ENCODE data around the gene GPT2. TPM values are rescaled to one million over a fixed set of nuclear protein-coding genes. Genes with fewer than 3 reads are reported as not detected.
A peak's percentile ranks its signal among the peaks of the same experiment; 100 is the strongest.

GPT2 gene
- total RNA-seq, 6 experiments from 2014 or later: 30.8 to 163 (median 92.0) TPM

DNA sequence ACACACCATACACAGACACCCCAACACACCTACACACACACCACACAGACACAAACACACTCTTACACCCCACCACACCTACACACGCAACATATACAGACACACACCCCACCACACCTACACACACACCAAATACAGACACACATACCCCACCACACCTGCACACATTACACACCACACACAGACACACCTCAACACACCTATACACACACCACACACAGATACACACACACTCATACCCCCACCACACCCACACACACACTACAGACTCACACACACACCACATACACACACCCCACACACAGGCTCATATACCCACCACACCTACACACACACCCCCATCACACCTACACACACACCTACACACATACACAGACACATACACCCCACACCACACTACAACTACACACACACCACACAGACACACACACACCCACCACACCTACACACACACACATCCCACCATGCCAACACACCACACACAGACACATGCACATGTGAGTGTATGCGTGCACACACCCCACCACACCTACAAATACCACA is 31.4 kb downstream of the GPT2 start:
- no peak overlapping the region for H3K4me3 ChIP-seq
- peaks cover 0 to 25% (median 6%) of the 10 kb centered on the region in 4 donors for H3K4me1 ChIP-seq
- no peak for ATAC-seq
- WGBS (ENCODE audit: insufficient coverage, low coverage, low lambda C conversion rate, missing lambda C conversion rate): 92% methylated on average over 2 of the region's 2 CpGs
- H3K27ac ChIP-seq: no peak overlapping the region
- no peak for DNase-seq
- no peaks in the 10 kb centered on the region for H3K27me3 ChIP-seq
- TF ChIP-seq POLR2A (IDR thresholded peaks at IDR 0.05): no peak
- TF ChIP-seq, protein P1, sequence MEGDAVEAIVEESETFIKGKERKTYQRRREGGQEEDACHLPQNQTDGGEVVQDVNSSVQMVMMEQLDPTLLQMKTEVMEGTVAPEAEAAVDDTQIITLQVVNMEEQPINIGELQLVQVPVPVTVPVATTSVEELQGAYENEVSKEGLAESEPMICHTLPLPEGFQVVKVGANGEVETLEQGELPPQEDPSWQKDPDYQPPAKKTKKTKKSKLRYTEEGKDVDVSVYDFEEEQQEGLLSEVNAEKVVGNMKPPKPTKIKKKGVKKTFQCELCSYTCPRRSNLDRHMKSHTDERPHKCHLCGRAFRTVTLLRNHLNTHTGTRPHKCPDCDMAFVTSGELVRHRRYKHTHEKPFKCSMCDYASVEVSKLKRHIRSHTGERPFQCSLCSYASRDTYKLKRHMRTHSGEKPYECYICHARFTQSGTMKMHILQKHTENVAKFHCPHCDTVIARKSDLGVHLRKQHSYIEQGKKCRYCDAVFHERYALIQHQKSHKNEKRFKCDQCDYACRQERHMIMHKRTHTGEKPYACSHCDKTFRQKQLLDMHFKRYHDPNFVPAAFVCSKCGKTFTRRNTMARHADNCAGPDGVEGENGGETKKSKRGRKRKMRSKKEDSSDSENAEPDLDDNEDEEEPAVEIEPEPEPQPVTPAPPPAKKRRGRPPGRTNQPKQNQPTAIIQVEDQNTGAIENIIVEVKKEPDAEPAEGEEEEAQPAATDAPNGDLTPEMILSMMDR (IDR thresholded peaks at IDR 0.05): no peak
- H3K36me3 ChIP-seq: peaks cover 0 to 52% (median 23%) of the 10 kb centered on the region in 4 donors
- no peaks in the 10 kb centered on the region for H3K9me3 ChIP-seq
- intact Hi-C loops (cut with DNase I): no loop called here

DNA sequence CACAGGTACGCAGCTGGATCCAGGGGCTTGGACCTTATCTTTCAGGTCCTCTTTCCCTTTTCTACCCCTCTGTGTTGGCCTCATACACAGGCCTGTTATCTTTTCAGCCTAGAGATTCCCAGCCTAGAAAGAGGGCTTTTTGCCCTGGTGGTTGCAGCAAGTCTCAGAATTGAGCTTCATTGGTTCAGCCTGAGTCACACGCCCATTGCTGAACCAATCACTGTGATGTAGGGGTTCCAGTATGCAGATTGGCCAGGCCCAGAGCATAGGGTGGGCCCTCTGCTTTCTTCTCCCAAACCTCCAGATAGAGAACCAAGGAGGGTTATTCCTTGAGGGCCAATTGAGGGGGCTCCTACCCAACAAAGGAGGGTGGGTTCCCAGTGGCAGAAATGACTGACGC is 32.8 kb downstream of the GPT2 start:
- intact Hi-C loops (cut with DNase I): no loop called here
- H3K27ac ChIP-seq: no peak overlapping the region
- no peaks in the 10 kb centered on the region for H3K27me3 ChIP-seq
- H3K4me1 ChIP-seq: peaks cover 0 to 38% (median 6%) of the 10 kb centered on the region in 4 donors
- H3K4me3 ChIP-seq: no peak overlapping the region
- WGBS (ENCODE audit: insufficient coverage, low coverage, low lambda C conversion rate, missing lambda C conversion rate): 100% methylated on average over 2 of the region's 3 CpGs
- TF ChIP-seq POLR2A (IDR thresholded peaks at IDR 0.05): no peak
- TF ChIP-seq, protein P1 (IDR thresholded peaks at IDR 0.05): no peak
- H3K9me3 ChIP-seq: no peaks in the 10 kb centered on the region
- peaks cover 0 to 47% (median 20%) of the 10 kb centered on the region in 4 donors for H3K36me3 ChIP-seq
- ATAC-seq (no peak), DNase-seq (no peak)

DNA sequence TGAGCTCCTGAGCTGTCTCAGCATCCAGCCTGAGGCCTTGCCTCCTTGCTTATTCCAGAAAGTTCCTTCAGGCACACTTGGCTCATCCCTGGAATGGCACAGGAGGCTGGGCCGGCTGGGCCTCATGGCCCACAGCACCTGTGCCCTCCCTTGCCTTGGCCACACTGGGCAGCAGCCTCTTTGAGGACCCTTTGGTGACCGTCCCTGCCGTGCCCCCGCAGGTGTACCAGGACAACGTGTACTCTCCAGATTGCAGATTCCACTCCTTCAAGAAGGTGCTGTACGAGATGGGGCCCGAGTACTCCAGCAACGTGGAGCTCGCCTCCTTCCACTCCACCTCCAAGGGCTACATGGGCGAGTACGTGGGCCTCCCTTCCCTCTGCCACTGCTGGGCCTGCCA is 34.2 kb downstream of the GPT2 start:
- intact Hi-C loops (cut with DNase I): no loop called here
- TF ChIP-seq, protein P1 (IDR thresholded peaks at IDR 0.05): no peak
- TF ChIP-seq POLR2A (IDR thresholded peaks at IDR 0.05): no peak
- ATAC-seq (peak in 2 of 4 donors; percentile 1 to 4), DNase-seq (no peak)
- Histone ChIP-seq H3K27me3 (no peaks in the 10 kb centered on the region), H3K9me3 (no peaks in the 10 kb centered on the region), H3K4me3 (no peak overlapping the region), H3K36me3 (peaks cover 0 to 47% (median 18%) of the 10 kb centered on the region in 4 donors), H3K27ac (peak overlapping the region; percentile 51 to 86 (median 76)), H3K4me1 (peaks cover 0 to 39% (median 6%) of the 10 kb centered on the region in 4 donors)
- WGBS (ENCODE audit: insufficient coverage, low coverage, low lambda C conversion rate, missing lambda C conversion rate): 80% methylated on average over 1 of the region's 11 CpGs

DNA sequence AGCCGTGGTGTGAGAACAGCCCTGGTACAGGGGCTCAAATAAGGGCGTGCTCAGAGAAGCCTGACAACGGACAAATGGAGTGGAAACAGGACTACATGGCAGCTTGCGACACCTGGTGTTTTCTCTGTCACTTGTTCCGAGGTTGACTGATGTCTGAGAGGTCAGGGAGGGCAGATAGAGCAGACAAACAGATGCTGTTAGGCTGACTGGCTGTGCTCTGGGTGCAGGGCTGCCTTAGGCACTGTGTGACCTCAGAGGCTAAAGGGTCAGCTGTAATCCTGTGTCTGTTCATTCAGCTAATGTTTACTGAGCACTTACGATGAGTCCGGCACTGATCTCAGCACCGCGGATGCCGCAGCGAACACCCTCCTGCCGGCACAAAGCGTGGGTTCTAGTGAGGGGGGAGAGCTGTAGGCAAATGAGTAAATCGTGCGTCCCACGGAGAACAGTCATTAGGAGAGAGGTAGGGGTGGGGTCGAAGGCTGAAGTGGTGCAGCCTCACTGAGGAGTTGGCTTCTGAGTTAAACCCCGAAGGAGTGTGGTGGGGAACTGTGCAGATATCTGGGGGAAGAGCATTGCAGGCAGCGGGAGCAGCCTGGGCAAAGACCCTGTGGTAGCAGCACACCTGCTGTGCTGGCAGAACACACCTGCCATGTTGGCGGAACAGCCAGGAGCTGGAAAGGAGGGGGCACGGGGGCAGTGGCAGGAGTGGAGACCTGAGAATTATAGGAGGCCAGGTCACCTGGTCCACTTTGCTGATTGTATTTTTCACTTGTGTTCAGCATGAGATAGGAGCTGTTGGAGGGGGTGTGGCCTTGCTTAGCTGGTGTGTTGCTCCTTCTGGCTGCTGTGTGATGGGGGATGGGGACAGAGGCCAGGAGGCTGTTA is 35.0 kb downstream of the GPT2 start:
- Histone ChIP-seq H3K9me3 (no peaks in the 10 kb centered on the region), H3K36me3 (peaks cover 0 to 48% (median 23%) of the 10 kb centered on the region in 4 donors), H3K27me3 (no peaks in the 10 kb centered on the region), H3K4me3 (no peak overlapping the region), H3K4me1 (peaks cover 0 to 39% (median 6%) of the 10 kb centered on the region in 4 donors), H3K27ac (peak overlapping the region; percentile 51 to 86 (median 76))
- DNase-seq: peak; percentile 72 to 89 (median 78)
- intact Hi-C loops (cut with DNase I): no loop called here
- WGBS (ENCODE audit: insufficient coverage, low coverage, low lambda C conversion rate, missing lambda C conversion rate): 46% methylated on average over 14 of the region's 21 CpGs
- ATAC-seq: peak; percentile 89 to 93 (median 92)
- TF ChIP-seq, protein P1 (IDR thresholded peaks at IDR 0.05): peak; percentile 16 to 43 (median 30)
- TF ChIP-seq POLR2A (IDR thresholded peaks at IDR 0.05): no peak

Data from right lobe of liver (tissue), 6 donors.